GM18951 (cell line): ENCODE results near the gene PTRH2.
"Not testable (repeated sequence)": the region's sequence is repeated elsewhere in the genome, so short reads cannot be mapped to it uniquely, and the experiment has no call there.

Source experiments
- POLR2A ChIP-seq: IDR thresholded peaks from 4 replicates; pipeline ENCODE4 v1.6.1; 2011; ENCODE audit warnings: mild to moderate bottlenecking; ENCODE audit not compliant: insufficient read length, insufficient read depth; ENCODE audit errors: extremely low read depth
- in situ Hi-C: fragments of 300-500 bp; cut with MboI; formaldehyde crosslinking; loops from one replicate; pipeline ENCODE4 v1.12.0; 2022; ENCODE audit warnings: low sequenced_read_pairs, mixed read lengths, inconsistent platforms; ENCODE audit not compliant: unreplicated experiment

PTRH2 gene

DNA sequence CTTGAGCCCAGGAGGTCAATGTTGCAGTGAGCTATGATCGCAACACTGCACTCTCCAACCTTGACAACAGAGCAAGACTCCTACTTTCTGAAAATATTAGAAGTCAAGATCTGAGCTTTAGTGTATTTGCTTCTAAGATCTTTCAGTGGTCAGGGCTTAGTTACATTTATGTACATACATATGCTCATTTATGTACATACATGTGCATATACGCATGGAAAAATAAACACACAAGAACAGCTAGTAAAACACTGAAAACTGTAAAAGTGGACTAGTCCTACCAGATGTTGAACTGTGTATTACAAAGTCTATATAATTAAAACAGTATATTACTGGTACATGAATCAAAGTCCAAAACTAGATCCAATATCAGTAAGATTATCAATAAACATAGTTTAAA is 28.3 kb downstream of the PTRH2 start:
- TF ChIP-seq POLR2A = no peak
- in situ Hi-C loops = no loop called here

DNA sequence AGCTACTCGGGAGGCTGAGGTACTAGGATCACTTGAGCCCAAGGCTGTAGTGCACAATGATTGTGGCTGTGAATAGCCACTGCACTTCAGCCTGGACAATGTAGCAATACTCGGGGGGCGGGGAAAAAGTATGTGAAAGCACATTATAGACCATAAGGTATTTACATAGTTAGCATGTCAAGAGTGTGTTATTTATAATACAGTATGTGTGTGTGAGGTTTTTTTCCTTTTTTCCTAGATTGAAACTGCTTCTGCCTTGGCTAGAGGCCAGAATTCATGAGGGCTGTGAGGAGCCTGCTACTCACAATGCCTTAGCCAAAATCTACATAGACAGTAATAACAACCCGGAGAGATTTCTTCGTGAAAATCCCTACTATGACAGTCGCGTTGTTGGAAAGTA is 30.5 kb downstream of the PTRH2 start:
- in situ Hi-C loops = no loop called here
- TF ChIP-seq POLR2A = no peak

DNA sequence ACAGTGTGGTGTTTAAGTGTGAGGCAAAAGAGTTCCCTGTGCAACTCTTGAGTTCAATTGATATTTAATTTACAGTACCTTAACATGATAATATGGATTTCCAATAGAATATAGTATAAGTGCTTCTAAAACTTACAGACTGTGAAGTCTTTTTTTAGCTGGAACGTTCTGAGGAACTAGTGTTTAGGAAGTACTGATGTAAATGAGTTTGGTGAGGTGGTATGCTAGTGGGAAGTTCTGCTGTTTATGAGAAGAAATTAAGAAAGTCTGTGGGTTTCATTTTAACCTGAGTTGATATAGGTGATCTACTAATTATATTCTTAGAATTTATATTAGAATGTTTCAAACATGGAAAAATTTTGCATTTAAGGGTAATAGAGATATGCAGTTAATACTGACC is 32.0 kb downstream of the PTRH2 start:
- no peak for TF ChIP-seq POLR2A
- in situ Hi-C loops = no loop called here

DNA sequence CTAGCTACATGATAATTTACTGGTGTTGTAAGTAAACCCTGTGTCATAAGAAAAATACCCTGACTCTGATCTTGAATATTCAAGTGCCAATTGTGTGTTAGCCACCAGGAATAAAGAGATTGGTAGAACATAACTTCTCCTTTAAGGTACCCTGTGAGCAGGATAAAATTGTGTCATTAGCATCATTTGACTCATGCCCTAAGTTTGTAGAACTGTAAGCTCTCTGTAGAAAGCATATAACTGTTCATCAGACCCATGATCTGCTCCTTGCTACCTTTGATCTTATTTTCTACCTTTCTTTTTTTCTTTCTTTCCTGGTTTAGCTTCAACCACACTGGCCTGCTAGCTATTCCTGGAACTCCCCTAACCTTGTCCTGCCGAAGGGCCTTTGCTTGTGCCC is 35.8 kb downstream of the PTRH2 start:
- no peak for TF ChIP-seq POLR2A
- in situ Hi-C loops = no loop called here

DNA sequence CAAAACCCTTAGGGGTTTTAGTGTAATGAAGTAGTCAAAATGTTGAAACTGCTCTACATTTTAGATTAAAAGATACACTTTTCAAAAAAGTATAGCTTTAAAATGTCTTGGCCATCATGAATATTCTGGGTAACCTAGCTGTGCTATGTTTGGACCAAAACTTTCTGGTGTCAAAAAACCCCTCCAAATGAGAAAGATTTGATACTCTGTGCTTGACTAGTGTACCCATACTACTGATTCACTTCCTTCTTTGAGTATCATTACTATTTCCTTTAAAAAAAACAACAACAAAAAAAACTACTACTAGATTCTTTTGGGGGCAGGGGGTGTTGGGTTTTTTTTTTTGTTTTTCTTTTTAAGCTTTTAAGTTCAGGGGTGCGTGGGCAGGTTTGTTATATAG is 37.3 kb downstream of the PTRH2 start:
- TF ChIP-seq POLR2A = no peak
- in situ Hi-C loops = no loop called here

DNA sequence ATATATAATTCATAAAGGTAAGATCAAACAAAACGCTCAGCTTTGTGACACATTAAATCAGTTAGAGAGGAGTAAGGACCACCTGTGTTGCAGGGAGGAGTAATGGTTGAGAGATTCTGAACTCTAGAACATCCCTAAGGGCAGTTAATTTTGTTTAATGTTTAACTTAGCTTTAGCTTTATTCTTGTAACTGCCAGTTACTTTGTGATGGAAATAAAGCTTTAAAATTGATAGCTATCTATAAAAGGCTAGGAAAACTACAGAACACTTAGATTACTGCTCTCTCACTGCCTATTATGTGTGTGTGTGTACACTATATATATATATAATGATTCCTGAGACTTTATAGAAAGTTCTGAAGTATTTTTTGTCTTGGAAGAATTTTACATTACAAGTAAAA is 37.8 kb downstream of the PTRH2 start:
- no peak for TF ChIP-seq POLR2A
- in situ Hi-C loops = no loop called here

DNA sequence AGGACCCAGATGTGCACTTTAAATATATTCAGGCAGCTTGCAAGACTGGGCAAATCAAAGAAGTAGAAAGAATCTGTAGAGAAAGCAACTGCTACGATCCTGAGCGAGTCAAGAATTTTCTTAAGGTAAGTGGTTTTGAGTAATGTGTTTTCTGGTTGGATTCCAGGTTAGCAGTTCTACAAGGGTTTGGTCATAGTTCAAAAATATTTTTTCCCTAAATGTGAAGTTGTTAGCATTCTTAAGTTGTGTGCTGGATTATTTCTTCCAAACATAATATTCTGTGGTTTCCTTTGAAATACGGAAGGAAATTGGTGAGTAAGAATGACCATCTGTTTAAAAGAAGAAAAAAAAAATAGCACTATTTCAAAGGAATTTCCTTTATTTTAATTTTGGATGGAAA is 38.4 kb downstream of the PTRH2 start:
- in situ Hi-C loops = no loop called here
- TF ChIP-seq POLR2A = no peak

DNA sequence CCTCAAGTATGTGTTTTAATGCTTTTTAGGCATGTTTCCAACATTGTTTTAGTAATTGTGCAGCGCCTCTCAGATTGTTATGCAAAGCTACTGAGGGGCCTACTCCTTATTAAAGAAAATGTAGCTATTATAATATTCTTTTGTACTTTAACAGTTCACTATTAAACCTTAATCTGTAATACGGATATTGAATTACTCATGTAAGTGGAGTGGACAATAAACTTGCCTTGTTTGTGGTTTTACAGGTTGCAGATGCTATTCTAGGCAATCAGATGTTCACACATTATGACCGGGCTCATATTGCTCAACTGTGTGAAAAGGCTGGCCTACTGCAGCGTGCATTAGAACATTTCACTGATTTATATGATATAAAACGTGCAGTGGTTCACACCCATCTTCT is 41.0 kb downstream of the PTRH2 start:
- TF ChIP-seq POLR2A = no peak
- in situ Hi-C loops = no loop called here

DNA sequence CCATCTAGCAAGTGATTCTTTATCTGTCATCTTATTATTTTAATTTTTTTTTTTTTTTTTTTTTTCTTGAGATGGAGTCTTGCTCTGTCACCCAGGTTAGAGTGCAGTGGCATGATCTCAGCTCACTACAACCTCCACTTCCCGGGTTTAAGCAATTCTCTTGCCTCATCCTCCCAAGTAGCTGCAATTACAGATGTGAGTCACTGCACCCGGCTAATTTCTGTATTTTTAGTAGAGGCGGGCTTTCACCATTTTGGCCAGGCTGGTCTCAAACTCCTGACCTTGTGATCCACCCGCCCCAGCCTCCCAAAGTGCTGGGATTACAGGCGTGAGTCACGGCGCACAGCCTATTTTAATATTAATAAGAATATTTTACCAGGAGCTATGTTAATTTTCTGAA is 50.6 kb downstream of the PTRH2 start:
- in situ Hi-C loops = not testable (repeated sequence)

DNA sequence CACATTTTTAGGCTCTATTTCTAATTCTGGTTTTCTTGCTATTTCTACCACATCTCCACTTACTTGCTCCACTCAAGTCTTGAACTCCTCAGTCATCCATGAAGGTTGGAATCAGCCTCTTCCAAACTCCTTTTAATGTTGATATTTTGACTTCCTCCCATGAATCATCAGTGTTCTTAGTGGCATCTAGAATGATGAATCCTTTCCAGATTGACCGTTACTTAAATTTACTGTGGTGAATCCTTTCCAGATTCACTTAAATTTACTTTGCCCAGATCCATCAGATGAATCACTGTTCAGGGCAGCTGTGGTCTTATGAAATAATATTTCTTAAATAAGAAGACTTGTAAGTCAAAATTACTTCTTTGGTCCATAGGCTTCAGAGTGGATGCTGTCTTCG is 55.1 kb downstream of the PTRH2 start:
- no peak for TF ChIP-seq POLR2A
- in situ Hi-C loops = no loop called here

DNA sequence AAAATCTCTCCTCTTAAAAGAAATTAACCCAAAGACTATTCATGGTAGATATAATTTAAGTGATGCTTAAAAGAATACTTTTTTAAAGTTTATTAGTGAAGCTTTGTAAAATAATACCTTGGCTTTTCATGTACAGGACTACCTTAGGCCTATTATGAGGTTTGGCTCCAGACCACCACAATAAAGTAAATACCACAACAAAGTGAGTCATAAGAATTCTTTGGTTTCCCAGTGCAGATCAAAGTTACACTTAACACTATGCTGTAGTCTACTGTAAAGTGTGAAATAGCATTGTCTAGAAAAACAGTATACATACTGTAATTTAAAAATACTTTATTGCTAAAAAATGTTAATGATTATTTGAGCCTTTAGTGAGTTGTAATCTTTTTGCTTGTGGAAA is 55.9 kb downstream of the PTRH2 start:
- in situ Hi-C loops = no loop called here

DNA sequence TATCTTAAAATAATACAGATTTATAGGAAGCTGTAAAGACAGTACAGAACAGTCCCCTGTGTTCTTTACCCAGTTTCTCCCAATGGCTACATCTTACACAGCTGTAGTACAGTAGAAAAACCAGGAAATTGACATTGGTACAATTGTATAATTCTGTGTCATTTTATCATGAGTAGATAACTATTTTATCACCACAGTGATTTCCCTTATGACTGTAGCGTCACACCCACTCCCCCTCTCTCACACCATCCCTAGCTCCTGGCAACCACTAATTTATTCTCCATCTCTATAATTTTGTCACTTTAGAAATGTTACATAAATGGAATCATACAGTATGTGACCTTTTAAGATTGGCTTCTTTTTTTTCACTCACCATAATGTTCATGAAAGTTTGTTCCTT is 56.6 kb downstream of the PTRH2 start:
- in situ Hi-C loops = no loop called here
- TF ChIP-seq POLR2A = no peak

More for the DNA sequence above, 55.9 kb downstream of the PTRH2 start:
- TF ChIP-seq POLR2A = no peak

DNA sequence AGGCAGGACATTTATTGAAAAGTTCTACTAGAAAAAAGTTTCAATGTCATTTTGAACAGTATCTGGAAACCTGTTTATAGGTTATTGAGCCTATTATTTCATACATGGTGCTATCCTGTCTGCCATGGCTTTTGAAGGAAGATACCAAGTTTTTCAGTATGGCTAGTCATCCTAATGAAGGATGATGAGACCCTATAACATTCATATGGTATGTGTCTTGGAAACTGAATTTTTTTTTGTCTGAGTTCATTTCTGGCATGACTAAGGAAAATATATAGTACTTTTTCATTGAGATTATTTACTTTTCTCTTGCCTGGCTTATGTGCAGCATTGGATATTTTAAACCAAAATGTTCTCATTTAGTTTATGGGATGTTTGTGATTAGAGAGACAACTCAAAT is 57.3 kb downstream of the PTRH2 start:
- in situ Hi-C loops = no loop called here
- no peak for TF ChIP-seq POLR2A
